BLaER1 (cell line): ENCODE results near the gene R3HDM4.
"Not testable (repeated sequence)": the region's sequence is repeated elsewhere in the genome, so short reads cannot be mapped to it uniquely, and the experiment has no call there.

Experiments used
- H3K27ac ChIP-seq: shearing (Covaris generic); formaldehyde crosslinking; 2 replicates; pipeline ENCODE4 v1.8.1; 2022
- H3K27me3 ChIP-seq: shearing (Covaris generic); formaldehyde crosslinking; 2 replicates; pipeline ENCODE4 v1.8.1; 2022
- H3K36me3 ChIP-seq: shearing (Covaris generic); formaldehyde crosslinking; 2 replicates; pipeline ENCODE4 v1.8.1; 2022
- H3K4me1 ChIP-seq: shearing (Covaris generic); formaldehyde crosslinking; 2 replicates; pipeline ENCODE4 v1.8.1; 2022
- H3K4me2 ChIP-seq: shearing (Covaris generic); formaldehyde crosslinking; 2 replicates; pipeline ENCODE4 v1.8.1; 2022
- H3K4me3 ChIP-seq: shearing (Covaris generic); formaldehyde crosslinking; 2 replicates; pipeline ENCODE4 v1.8.1; 2022
- H3K9ac ChIP-seq: shearing (Covaris generic); formaldehyde crosslinking; 2 replicates; pipeline ENCODE4 v1.8.1; 2022
- H3K9me3 ChIP-seq: shearing (Covaris generic); formaldehyde crosslinking; 2 replicates; pipeline ENCODE4 v1.8.1; 2022
- H4K20me1 ChIP-seq: shearing (Covaris generic); formaldehyde crosslinking; 2 replicates; pipeline ENCODE4 v1.8.1; 2022
- Cebpa-rat ChIP-seq: shearing (Covaris generic); IDR thresholded peaks from 2 replicates; pipeline ENCODE4 v1.8.1; 2022

Gene R3HDM4

DNA sequence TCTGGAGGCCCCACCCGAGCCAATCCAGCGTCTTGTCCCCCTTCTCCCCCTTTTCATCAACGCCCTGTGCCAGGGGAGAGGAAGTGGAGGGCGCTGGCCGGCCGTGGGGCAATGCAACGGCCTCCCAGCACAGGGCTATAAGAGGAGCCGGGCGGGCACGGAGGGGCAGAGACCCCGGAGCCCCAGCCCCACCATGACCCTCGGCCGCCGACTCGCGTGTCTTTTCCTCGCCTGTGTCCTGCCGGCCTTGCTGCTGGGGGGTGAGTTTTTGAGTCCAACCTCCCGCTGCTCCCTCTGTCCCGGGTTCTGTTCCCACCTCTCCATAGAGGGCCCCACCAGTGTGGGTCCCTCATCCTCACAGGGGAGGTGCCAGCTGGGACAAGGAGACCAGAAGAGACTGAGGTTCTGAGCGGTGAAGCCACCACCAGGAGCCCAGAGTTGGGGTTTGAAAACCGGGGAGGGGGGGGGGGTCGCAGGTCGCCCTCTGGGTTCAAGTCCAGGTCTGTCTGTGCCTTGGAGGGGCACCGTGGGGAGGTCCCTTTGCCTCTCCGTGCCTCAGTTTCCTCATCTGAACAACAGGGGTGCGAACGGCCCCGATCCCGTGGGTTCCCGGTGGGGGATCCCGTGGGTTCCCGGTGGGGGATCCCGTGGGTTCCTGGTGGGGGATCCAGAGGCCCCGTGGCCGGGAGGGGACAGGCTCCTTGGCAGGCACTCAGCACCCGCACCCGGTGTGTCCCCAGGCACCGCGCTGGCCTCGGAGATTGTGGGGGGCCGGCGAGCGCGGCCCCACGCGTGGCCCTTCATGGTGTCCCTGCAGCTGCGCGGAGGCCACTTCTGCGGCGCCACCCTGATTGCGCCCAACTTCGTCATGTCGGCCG is 60.6 kb downstream of the R3HDM4 start, which contains the start of gene ELANE:
Gene ELANE (plus strand): TSS at position 168 of the 878 bp plus-strand sequence. CDS start 26 bp downstream, at position 194.
- no peak for TF ChIP-seq Cebpa-rat
- no peak within 1 kb of the TSS for H3K9ac ChIP-seq
- no peaks in the 10 kb centered on the region for H3K36me3 ChIP-seq
- H3K4me2 ChIP-seq: no peak within 1 kb of the TSS
- H3K27me3 ChIP-seq: peaks cover 54% of the 10 kb centered on the region
- no peak within 1 kb of the TSS for H3K27ac ChIP-seq
- H3K4me3 ChIP-seq: no peak within 1 kb of the TSS
- H4K20me1 ChIP-seq: no peaks in the 10 kb centered on the region
- peaks cover 9% of the 10 kb centered on the region for H3K4me1 ChIP-seq
- H3K9me3 ChIP-seq: no peaks in the 10 kb centered on the region

DNA sequence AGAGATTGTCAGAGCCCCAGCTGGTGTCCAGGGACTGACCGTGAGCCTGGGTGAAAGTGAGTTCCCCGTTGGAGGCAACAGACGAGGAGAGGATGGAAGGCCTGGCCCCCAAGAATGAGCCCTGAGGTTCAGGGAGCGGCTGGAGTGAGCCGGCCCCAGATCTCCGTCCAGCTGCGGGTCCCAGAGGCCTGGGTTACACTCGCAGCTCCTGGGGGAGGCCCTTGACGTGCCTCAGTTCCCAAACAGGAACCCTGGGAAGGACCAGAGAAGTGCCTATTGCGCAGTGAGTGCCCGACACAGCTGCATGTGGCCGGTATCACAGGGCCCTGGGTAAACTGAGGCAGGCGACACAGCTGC is 62.1 kb downstream of the R3HDM4 start:
- Histone ChIP-seq H3K9ac (no peak overlapping the region), H3K27me3 (peaks cover 67% of the 10 kb centered on the region), H3K27ac (no peak overlapping the region), H3K9me3 (no peaks in the 10 kb centered on the region), H3K4me1 (peaks cover 11% of the 10 kb centered on the region), H4K20me1 (0 out of 2 replicates have a peak, but pooled peaks cover 6% of the 10 kb centered on the region), H3K4me2 (no peak overlapping the region), H3K36me3 (no peaks in the 10 kb centered on the region), H3K4me3 (no peak overlapping the region)
- no peak for TF ChIP-seq Cebpa-rat

DNA sequence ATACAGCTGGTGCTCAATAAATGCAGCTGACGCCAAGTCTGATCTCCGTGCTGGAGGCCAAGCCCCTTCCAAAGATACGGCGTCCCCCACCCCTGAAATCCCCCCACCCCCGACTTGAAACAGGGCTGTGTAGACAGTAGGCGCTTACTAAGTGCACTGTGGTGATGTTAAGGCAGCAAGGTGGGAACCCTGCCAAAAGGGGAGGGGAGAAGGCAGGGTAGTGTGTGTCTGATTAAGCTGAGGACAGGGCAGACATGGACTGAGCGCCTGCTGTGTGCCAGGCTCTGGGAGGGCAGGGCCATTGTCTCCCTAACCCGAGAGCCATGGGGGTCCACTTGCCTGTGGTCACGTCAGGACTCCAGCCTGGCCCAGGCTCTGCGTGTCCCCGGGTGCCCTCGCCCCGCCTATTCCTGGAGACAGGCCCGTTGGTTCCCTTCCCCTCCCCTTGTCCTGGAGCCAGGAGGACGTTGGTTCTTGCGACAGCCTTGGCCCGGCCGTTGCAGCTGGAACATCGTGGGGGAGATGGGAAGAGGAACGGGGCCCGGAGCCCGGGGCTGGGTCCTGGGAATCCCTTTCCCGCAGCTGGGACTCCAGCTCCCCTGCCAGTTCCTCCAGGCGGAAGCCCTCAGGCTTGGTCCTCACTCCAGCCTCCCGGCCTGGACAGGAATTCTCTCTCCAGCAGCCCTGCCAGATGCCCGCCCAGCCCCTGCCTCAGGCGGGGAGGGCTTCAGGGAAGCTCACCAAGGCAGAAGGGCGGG is 62.6 kb downstream of the R3HDM4 start:
- Histone ChIP-seq H3K9ac (no peak overlapping the region), H3K4me3 (no peak overlapping the region)

DNA sequence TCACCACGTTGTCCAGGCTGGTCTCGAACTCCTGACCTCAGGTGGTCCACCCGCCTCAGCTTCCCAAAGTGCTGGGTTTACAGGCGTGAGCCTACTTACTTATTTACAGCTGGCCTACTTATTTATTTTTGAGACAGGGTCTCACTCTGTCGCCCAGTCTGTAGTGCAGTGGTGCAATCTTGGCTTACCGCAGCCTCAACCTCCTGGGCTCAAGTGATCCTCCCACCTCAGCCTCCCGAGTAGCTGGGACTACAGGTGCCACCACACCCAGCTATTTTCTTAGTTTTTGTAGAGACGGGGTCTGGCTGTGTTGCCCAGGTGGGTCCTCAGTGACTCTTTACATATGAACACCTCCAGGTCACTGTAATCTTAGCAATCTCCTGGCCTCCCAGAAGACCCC is 63.8 kb downstream of the R3HDM4 start:
- H3K9me3 ChIP-seq, H3K4me3 ChIP-seq, H3K4me2 ChIP-seq, H3K36me3 ChIP-seq, H3K27ac ChIP-seq, H3K9ac ChIP-seq: not testable (repeated sequence)
- Histone ChIP-seq H4K20me1 (0 out of 2 replicates have a peak, but pooled peaks cover 10% of the 10 kb centered on the region), H3K4me1 (peaks cover 23% of the 10 kb centered on the region), H3K27me3 (peaks cover 85% of the 10 kb centered on the region)

More for the DNA sequence above, 62.6 kb downstream of the R3HDM4 start:
- H3K9me3 ChIP-seq: no peaks in the 10 kb centered on the region
- peaks cover 73% of the 10 kb centered on the region for H3K27me3 ChIP-seq
- 0 out of 2 replicates have a peak, but pooled peaks cover 10% of the 10 kb centered on the region for H4K20me1 ChIP-seq
- no peak for TF ChIP-seq Cebpa-rat
- H3K36me3 ChIP-seq: no peaks in the 10 kb centered on the region
- peaks cover 13% of the 10 kb centered on the region for H3K4me1 ChIP-seq
- no peak overlapping the region for H3K4me2 ChIP-seq
- H3K27ac ChIP-seq: no peak overlapping the region

DNA sequence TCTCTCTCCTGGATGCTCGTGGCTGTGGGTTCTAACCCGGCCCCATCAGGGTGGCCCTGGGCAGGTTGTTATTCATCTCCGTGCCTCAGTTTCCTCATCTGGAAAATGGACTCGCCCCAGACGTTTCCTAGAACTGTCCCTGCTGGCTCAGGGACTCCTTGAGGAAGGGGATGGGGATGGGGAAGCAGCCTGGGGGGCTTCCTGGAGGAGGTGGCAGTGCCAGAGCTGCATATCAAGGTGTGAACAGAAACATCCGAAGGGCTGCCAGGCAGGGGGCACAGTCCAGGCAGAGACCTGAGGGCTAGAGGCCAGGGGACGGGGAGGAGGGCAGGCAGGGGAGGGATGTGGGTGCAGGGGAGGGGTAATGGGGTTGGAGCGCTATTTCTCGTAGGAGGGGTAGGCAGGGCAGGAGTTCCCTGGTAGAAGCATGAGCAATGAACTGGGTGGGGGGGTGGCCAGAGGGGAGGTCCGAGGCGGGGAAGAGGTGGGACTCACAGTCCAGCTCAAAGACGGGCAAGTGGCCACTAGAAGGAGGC is 64.6 kb downstream of the R3HDM4 start:
- Histone ChIP-seq H3K9ac (no peak overlapping the region), H4K20me1 (0 out of 2 replicates have a peak, but pooled peaks cover 10% of the 10 kb centered on the region), H3K27me3 (peaks cover 91% of the 10 kb centered on the region), H3K9me3 (no peaks in the 10 kb centered on the region), H3K4me1 (peaks cover 23% of the 10 kb centered on the region), H3K27ac (no peak overlapping the region), H3K36me3 (no peaks in the 10 kb centered on the region), H3K4me3 (no peak overlapping the region), H3K4me2 (peak overlapping the region; percentile 30)
- TF ChIP-seq Cebpa-rat: no peak
